Adrenal gland (tissue), 5 donors: Measurements from ENCODE around the gene EIF5B.

Experiments used
- POLR2A ChIP-seq, 2 donors: fragments of 450-650 bp; IDR thresholded peaks; one replicate each; pipeline ENCODE4 v1.6.1; 2017; ENCODE audit warnings: antibody characterized with exemption in 2 of 2, mild to moderate bottlenecking in 2 of 2, moderate library complexity in 1 of 2
- TF ChIP-seq, protein P1 (sequence below), 6 experiments: fragments of 450-650 bp in 4 of 6; fragments of 200-600 bp in 2 of 6; sonication (generic) in 1 of 6; IDR thresholded peaks; 1 replicate in 5 of 6; 2 replicates in 1 of 6; pipeline versions ENCODE4 v1.5.1 to v1.8.0; 2016 to 2021; ENCODE audit warnings: antibody characterized with exemption in 6 of 6, mild to moderate bottlenecking in 2 of 6, moderate library complexity in 1 of 6
- donor health status: DM: no; HTN: no; CAD: no.

DNA sequence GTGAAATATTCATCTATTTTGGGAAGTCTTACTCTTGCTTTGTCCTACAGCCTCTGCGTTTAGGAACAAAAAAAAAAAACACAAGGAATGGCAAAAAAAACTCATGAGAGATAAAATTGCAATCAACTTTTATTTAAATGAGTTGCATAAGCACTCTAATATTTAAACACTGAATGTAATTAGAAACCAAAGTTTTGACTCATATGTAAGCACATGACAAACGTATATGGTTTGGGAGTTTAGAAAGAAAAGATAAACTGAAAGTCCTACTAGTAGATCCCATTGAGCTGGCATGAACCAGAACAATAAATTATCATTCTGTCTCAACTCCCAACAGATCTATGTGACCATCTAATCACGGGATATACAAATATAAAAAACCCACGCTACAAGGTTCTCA lies 107.9 kb downstream of the EIF5B start:
- no peak for TF ChIP-seq POLR2A (IDR thresholded peaks at IDR 0.05)
- TF ChIP-seq, protein P1, sequence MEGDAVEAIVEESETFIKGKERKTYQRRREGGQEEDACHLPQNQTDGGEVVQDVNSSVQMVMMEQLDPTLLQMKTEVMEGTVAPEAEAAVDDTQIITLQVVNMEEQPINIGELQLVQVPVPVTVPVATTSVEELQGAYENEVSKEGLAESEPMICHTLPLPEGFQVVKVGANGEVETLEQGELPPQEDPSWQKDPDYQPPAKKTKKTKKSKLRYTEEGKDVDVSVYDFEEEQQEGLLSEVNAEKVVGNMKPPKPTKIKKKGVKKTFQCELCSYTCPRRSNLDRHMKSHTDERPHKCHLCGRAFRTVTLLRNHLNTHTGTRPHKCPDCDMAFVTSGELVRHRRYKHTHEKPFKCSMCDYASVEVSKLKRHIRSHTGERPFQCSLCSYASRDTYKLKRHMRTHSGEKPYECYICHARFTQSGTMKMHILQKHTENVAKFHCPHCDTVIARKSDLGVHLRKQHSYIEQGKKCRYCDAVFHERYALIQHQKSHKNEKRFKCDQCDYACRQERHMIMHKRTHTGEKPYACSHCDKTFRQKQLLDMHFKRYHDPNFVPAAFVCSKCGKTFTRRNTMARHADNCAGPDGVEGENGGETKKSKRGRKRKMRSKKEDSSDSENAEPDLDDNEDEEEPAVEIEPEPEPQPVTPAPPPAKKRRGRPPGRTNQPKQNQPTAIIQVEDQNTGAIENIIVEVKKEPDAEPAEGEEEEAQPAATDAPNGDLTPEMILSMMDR (IDR thresholded peaks at IDR 0.05): no peak
